NCI-H2029 treated with DMSO at 0.1 percent for 48 hours (cell line): Measurements from ENCODE around the gene PEPD.

Source experiments
- DNase-seq: peaks from one replicate; lab custom pipeline; 2025; lab: John Stamatoyannopoulos, UW

PEPD gene

DNA sequence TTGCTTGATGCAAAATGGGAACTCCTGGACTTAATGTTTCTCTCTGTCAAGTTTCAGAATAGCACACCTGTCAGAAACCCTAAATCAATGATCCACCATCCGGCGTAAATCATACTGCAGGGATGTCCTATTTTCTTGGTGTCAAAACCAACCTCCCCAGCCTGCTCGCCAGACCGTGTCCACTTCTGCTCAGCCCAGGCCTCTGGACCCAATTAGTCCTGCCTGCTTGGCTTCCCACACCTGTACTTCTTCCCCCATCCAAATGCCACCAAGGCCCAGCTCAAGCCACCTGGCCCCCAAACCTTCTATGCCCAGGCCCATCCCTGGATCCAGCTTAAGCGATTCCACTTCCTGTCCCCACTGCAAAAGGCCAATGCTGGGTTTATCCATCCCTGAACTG is 25.1 kb upstream of the PEPD start:
- DNase-seq, result no peak

- DNase-seq, result no peak
Measured at GRCh38 chr19:33545217-33545981, 23.8 kb upstream of the PEPD start.

- no peak for DNase-seq
Measured at GRCh38 chr19:33535226-33535625, 13.6 kb upstream of the PEPD start.

- no peak for DNase-seq
Measured at GRCh38 chr19:33532859-33533460, 11.4 kb upstream of the PEPD start.

- no peak for DNase-seq
Measured at GRCh38 chr19:33530842-33531241, 9.3 kb upstream of the PEPD start.

DNA sequence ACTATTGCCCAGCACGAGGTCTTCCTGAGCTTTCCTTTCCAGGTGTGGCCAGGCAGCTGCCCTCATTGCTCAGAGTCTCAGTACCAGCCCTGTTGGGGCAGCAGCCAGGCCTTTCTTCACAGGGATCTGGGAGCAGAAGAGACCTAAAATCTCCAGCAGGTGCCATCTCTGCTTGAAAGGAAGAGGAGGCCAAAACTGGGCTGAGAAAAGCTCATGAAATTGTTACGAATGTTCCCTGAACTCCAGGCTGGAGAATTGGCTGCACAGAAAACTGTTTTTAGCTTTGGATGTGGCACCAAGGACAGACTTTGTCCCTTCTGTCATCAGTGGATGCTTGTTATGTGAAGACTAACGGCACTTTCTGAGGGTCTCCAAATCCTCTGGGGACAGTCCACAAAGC is 8.7 kb upstream of the PEPD start:
- no peak for DNase-seq

DNA sequence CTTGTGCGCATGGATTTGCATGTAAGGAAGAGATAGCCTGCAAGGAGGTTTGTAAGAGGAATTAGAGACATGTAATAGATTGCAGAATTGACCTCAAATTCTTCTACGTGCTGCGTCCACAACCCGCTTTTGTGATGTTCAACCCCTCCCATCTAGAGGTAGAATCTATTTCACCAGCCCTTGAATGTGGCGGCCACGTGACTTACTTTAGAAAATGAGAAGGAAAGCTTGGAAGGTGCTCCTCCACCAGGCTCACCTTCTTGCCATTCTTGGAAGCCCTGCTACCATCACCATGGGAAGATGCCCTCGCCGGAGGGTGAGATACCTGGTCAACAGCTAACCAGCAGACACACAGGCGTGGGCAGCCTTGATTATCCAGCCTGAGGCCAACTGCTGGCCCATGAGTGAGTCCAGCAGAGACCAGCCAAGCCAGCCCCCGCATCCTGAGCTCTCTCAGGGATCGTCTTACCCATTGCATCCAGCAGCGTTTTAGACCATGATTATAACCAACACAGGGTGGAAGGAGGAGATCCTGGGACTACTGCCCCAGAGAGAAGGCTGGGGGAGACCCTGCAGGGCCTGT is 7.6 kb upstream of the PEPD start:
- DNase-seq, result no peak

DNA sequence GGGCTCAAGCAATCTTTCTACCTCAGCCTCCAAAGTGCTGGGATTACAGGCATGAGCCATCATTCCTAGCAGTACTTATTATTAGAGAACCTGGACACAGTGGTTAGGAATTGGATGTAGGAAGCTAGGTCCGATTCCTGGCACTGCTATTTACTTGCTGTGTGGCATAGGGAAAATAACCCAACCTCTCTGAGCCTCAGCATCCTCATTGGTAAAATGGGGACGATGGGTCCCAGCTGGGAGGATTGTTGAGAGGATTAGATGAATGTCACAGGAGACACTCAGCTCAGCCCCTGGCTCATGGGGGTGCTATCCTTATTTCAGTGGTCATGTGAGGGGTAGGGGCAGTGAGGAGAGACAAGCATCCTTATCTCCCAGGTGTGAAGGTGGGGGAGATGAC is 6.8 kb upstream of the PEPD start:
- no peak for DNase-seq

DNA sequence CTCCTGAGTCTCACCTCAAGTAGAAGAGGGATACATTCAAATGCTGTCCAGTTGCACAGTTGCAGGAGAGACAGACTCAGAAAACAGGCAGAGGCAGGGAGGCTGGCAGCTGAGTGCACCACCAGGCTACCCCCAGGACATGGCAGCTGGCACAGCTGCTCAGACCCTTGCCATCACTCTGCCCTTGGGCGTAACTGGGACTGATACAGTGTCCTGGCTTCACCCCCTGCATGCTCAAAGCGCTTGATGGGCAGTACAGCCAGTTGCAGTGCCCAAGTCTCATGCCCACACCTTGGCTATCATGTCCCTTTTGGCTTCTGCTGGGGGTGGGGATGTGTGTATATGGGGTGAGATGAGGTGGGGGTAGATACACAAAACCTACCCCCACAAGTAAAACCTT is 5.5 kb upstream of the PEPD start:
- DNase-seq, result no peak

DNA sequence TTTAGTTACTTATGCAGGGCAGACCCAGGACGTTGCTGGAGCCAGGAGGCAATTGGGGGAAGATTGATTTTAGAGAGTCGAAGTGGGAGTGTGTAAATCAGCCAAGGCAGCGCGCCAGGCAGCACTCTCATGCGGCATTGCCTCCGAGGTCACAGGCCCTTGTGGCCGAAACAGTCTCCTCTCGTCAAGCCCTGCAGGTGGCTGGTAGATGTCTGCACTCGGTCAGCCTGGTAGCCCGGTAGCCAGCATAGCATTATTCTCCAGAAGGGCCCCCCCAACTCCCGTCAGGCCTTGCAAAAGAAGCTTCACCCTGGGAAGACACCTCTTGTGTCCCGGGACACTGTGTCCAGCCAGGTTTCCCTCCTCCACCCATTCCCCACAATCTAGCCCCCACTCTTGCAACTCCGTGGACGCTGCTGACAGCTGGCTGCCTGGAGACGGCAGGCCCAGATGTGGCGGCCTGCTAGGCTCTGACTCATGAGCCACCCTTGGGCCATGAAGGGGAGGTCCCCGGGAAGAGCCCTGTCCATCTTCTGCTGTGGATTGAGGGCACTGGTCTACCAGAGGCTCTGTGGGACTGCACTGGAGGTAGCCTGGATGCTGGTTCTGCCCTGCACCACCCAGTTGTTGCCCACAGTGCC is 2.6 kb upstream of the PEPD start:
- no peak for DNase-seq

DNA sequence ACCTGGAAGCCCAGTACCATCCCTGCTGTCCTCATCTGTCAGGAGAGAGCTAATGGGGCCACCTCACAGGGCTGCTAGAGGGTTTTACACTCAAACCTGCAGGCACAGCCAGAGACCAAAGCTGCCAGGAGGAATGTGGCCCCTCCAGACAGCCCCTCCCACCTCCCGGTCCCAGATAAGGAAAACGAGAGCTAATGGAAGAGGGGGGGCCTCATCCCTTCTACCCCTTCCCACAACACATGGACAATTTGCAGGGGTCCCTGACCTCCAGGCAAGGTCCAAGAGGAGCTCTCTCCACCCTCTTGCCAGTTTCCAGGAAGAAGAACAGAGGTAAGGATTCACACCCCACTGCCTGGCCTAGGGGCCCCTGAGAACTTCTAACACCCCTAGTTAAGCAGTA is 1.6 kb upstream of the PEPD start:
- no peak for DNase-seq

DNA sequence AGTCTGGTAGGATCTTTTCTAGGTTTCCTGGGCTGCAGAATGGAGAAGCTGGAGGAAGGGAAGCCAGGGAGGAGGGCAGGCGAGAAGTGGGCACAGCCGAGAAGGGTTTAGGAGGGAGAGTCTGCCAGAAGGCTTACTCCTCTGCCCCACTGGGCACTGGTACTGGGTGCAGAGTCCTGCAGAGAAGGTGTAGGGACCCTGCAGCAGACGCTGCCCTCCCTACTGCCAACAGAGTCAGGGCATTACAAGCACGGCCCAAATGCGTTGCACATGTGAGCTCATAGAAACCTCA is 726 bp upstream of the PEPD start:
- DNase-seq, result no peak

DNA sequence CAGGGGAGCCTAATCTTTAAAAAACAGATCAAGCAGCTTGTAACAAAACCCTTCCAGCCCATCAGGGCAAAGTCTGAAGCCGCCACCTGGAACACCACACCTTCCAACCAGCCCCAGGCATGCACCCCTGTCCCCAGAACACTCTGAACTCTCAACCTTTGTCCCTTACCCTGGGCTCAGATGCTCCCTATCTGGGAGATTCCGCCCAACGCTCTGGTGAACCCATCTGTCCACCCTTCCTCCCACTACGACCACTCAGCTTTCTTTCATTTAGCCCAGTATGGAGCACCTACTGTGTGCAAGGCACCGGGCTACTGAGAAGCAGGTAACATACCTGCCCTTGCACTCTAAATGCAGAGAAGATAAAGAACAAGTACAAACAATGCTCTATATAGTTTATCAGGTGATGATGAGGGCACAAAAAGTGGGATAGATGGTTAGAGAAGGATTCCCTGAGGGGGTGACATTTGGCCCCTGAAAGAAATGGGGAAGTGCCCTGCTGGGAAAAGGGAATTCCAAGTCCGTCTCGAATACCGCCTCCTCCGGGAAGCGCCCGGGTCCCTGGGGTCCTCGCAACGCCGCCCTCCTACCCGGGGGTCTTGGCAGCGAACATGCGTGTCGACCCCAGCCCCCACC is 629 bp downstream of the PEPD start:
- DNase-seq, result no peak

DNA sequence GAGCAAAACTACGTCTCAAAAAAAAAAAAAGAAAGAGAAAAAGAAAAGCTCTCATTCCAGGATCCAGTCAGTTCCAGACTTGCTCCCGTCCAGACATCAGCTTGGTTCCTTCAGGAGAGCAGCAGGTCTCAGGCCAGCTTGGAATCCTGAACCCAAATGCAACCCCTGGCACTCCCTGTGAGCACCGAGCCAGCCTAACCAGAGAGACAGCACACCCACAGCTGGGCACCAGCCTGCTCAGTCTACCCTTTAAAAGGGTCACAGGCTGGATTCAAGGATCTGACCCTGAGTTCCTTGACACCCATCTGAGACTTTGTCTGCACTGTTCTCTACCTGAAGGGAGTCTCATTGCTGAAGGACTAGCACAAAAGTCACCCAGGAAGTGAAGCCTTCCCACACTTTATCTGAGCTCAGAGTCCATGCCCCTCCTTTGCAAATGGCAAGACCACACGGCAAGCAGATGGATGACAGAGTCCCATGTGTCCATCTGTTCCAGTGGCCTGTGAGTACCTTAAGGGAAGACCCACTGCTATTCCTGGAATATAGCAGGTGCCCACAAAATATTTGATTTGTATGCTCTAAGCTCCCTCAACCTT is 1.4 kb downstream of the PEPD start:
- no peak for DNase-seq

GRCh38 chr19:33519416-33519815 is 2.2 kb downstream of the PEPD start:
- DNase-seq, result no peak

GRCh38 chr19:33518541-33518940 is 3.0 kb downstream of the PEPD start:
- no peak for DNase-seq

DNA sequence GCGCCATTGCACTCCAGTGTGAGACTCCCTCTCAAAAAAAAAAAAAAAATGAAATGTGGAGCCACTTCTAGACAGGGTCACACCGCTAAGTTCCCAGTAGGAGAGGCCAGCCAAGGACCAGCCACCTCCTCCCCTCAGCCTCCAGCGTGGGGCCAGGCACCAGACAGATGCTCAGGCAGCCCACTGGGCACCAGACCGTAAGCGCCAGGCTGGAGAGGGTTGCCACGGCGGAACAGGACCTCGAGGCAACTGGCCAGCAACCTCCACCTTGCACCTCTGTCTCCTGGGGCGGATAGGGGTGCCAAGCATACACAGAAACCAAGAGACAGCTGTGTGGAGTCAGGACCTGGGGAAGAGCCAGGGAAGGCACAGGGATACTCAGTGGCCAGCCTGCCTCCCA is 3.7 kb downstream of the PEPD start:
- DNase-seq, result no peak

GRCh38 chr19:33515921-33516320 is 5.7 kb downstream of the PEPD start:
- DNase-seq, result no peak

GRCh38 chr19:33514885-33515551 is 6.6 kb downstream of the PEPD start:
- no peak for DNase-seq

DNA sequence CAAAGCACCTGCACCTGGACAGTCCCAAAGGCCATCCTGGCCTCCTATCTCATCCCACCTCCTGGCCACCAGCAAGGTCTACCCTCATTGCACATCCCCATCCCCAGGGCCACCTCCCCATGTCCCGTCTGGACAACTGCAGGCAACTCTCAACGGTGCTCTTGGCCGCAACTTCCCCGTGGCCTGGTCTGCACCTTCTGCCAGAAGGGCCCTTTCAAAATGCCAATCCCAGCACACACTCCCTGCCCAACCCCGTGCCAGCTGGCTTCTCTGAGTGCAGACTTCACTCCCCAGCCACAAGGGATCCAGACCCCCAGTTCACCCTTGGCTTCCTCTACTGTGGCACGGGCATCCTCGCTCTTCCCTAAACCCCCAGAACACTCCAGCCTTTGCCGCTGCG is 8.2 kb downstream of the PEPD start:
- DNase-seq, result no peak

GRCh38 chr19:33512580-33513137 is 8.9 kb downstream of the PEPD start:
- DNase-seq, result no peak

- DNase-seq, result no peak
Measured at GRCh38 chr19:33512021-33512420, 9.6 kb downstream of the PEPD start.
